Fibroblast of lung (primary cell): ENCODE measurements around the gene KRT7.

Experiments used
- EZH2 ChIP-seq: IDR thresholded peaks from 2 replicates; pipeline ENCODE4 v1.5.1; 2012; ENCODE audit warnings: low read length, control low read depth, mild to moderate bottlenecking; ENCODE audit errors: missing control alignments
- TF ChIP-seq, protein P1 (sequence below), 2 donors: IDR thresholded peaks in 1 of 2; conservative IDR thresholded peaks in 1 of 2; 1 replicate in 1 of 2; 2 replicates in 1 of 2; pipeline ENCODE4 v1.5.1; 2011 to 2012; ENCODE audit warnings: low read length in 2 of 2, control low read depth in 1 of 2, inconsistent platforms in 1 of 2, low read depth in 1 of 2, mild to moderate bottlenecking in 1 of 2

DNA sequence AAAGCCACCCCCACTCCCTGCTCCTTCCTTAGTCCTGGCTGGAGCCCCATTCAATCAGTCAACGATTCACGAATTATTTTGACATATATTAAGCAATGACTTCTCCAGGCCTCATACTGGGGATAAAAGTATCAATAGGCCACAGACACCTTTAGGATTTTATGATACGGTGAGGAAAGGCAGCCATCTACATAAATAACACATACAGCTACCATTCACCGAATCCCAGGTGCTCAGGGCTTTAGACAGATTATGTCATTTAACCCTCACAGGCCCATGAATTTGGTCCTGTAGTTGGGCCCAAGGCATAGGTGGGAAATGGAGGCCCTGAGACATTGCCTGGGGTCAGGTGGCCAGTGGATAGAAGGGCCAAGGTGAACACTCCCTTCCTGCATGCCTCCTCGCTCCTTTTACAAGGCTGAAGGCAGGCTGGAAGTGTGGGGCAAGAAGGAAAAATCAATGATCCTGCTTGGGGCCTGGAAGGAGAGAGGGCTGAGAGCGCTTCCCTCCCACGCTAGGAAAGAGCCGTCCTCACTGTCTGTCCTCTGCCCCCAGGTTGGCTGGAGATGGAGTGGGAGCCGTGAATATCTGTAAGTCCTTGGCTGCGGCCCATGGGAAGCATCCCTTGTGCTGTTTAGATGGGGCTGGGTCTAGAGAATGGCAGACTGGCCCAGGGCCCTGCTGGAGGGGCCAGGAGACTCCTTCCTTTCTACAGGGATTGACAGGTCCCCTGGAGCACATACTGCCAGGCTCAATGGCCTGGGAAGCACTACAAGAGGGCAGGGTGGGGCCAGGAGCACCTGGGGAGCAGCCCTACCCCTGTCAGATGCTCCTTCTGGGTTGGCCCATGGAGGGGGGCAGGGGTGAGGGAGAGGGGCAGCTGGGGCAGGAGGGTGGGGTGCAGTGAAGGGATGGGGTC is 14.8 kb downstream of the KRT7 start:
- TF ChIP-seq, protein P1, sequence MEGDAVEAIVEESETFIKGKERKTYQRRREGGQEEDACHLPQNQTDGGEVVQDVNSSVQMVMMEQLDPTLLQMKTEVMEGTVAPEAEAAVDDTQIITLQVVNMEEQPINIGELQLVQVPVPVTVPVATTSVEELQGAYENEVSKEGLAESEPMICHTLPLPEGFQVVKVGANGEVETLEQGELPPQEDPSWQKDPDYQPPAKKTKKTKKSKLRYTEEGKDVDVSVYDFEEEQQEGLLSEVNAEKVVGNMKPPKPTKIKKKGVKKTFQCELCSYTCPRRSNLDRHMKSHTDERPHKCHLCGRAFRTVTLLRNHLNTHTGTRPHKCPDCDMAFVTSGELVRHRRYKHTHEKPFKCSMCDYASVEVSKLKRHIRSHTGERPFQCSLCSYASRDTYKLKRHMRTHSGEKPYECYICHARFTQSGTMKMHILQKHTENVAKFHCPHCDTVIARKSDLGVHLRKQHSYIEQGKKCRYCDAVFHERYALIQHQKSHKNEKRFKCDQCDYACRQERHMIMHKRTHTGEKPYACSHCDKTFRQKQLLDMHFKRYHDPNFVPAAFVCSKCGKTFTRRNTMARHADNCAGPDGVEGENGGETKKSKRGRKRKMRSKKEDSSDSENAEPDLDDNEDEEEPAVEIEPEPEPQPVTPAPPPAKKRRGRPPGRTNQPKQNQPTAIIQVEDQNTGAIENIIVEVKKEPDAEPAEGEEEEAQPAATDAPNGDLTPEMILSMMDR (conservative IDR thresholded peaks at IDR 0.05 in 1 of 2, IDR thresholded peaks at IDR 0.05 in 1 of 2; ENCODE audit: low read depth in 1 of 2, low read length in 2 of 2): no peak
- no peak for TF ChIP-seq EZH2
